NB4 (cell line): ENCODE measurements around the gene SCAMP3.

Experiments
- CTCF ChIP-seq: IDR thresholded peaks from one replicate; pipeline ENCODE4 v1.5.1; 2012; ENCODE audit warnings: low read depth, low read length
- MAX ChIP-seq: IDR thresholded peaks from 2 replicates; pipeline ENCODE4 v1.6.1; 2011; ENCODE audit warnings: low read depth, low read length
- MYC ChIP-seq: IDR thresholded peaks from 2 replicates; pipeline ENCODE4 v1.6.1; 2011; ENCODE audit warnings: low read depth, low read length
- POLR2A ChIP-seq: IDR thresholded peaks from 2 replicates; pipeline ENCODE4 v1.6.1; 2011; ENCODE audit warnings: mild to moderate bottlenecking; ENCODE audit not compliant: insufficient read length; ENCODE audit errors: extremely low read depth

GRCh38 chr1:155208541-155209311 lies 53.4 kb downstream of the SCAMP3 start, which contains the start of gene MTX1:
- TF ChIP-seq CTCF (no peak), POLR2A (no peak), MAX (peak; percentile 65; the same call in 1 of the 2 replicates), MYC (peak; percentile 53; the same call in 1 of the 2 replicates)
